HCT116 (cell line): ENCODE results near the gene IPO11. TPM values are rescaled to one million over a fixed set of nuclear protein-coding genes. Genes with fewer than 3 reads are reported as not detected.

Experiments used
- ATAC-seq: fragments of 200-7000 bp; cut with Tn5 transposase; 2 replicates; pipeline ENCODE4 v1.9.1; 2020; ENCODE audit warnings: mild to moderate bottlenecking, moderate library complexity
- BruUV-seq: library from RNA; stranded (reverse); fragments of 400-500 nt; replicated peaks from 2 replicates; lab custom pipeline; 2021; lab: Mats Ljungman, UMichigan
- CTCF ChIA-PET: fragments of 300-600 bp; sonication (Branson Sonifier 250); formaldehyde crosslinking; loops from one replicate; lab custom pipeline; 2021; ENCODE audit warnings: antibody characterized with exemption; lab: Charles Lee
- POLR2A ChIA-PET: fragments of 300-600, 350-600 bp; sonication (Branson Sonifier 250); formaldehyde crosslinking; loops from one replicate; lab custom pipeline; 2021; ENCODE audit warnings: antibody characterized with exemption; lab: Charles Lee
- RAD21 ChIA-PET, 2 experiments: fragments of 300-600 bp; sonication (Branson Sonifier 250); formaldehyde crosslinking; loops; one replicate each; lab custom pipeline; 2023; ENCODE audit warnings: low total read pairs in 2 of 2; ENCODE audit not compliant: uncharacterized antibody in 2 of 2, unreplicated experiment in 2 of 2, low non-redundant PET in 1 of 2; lab: Charles Lee
- DNase-seq: peaks from one replicate; pipeline ENCODE4 v3.0.0-alpha.2; 2010; ENCODE audit warnings: low read depth, low spot score
- H2AFZ ChIP-seq: fragments of 200-600 bp; shearing (Covaris generic), sonication (generic); 2 replicates; pipeline ENCODE4 v1.6.1; 2017; ENCODE audit warnings: low read depth, mixed run types, mixed read lengths, antibody characterized with exemption, low read length; ENCODE audit not compliant: poor library complexity, severe bottlenecking
- H3K27ac ChIP-seq: 2 replicates; pipeline ENCODE4 v1.5.1; 2012; ENCODE audit warnings: low read depth, low read length
- H3K27me3 ChIP-seq: fragments of 200-600 bp; sonication (generic); 2 replicates; pipeline ENCODE4 v1.6.1; 2016; ENCODE audit warnings: mixed run types, low read length, mixed read lengths; ENCODE audit not compliant: insufficient read depth
- H3K36me3 ChIP-seq, 2 experiments: fragments of 200-500 bp in 1 of 2; fragments of 200-600 bp in 1 of 2; sonication (Bioruptor generic) in 1 of 2; sonication (generic) in 1 of 2; 2 replicates each; pipeline versions ENCODE4 v1.5.1 to v1.6.1; 2014 to 2016; ENCODE audit warnings: low read length in 2 of 2, inconsistent platforms in 1 of 2, mixed read lengths in 1 of 2, mixed run types in 1 of 2; ENCODE audit not compliant: insufficient read depth in 2 of 2, control insufficient read depth in 1 of 2
- H3K4me1 ChIP-seq, 2 experiments: fragments of 200-600 bp in 1 of 2; sonication (generic) in 1 of 2; 2 replicates each; pipeline versions ENCODE4 v1.5.1 to v1.6.1; 2012 to 2017; ENCODE audit warnings: low read length in 2 of 2, inconsistent platforms in 1 of 2, mild to moderate bottlenecking in 1 of 2, mixed read lengths in 1 of 2, mixed run types in 1 of 2, moderate library complexity in 1 of 2; ENCODE audit not compliant: insufficient read depth in 2 of 2, control insufficient read depth in 1 of 2
- H3K4me2 ChIP-seq: fragments of 200-600 bp; sonication (generic); 2 replicates; pipeline ENCODE4 v1.6.1; 2017; ENCODE audit warnings: mixed run types, low read length, mixed read lengths
- H3K4me3 ChIP-seq, 2 experiments: fragments of 200-600 bp in 1 of 2; sonication (generic) in 1 of 2; replicated peaks in 1 of 2; 2 replicates each; pipeline ENCODE4 v1.5.1; 2011 to 2016; ENCODE audit warnings: low read length in 2 of 2, control low read depth in 1 of 2, low read depth in 1 of 2, mild to moderate bottlenecking in 1 of 2, mixed read lengths in 1 of 2, mixed run types in 1 of 2
- H3K79me2 ChIP-seq: fragments of 200-600 bp; sonication (generic); 2 replicates; pipeline ENCODE4 v1.6.1; 2017; ENCODE audit warnings: mild to moderate bottlenecking, mixed run types, low read length, moderate library complexity, mixed read lengths; ENCODE audit not compliant: insufficient read depth
- H3K9ac ChIP-seq: fragments of 200-600 bp; sonication (generic); 2 replicates; pipeline ENCODE4 v1.6.1; 2016; ENCODE audit warnings: low read length, mixed read lengths
- H3K9me2 ChIP-seq: fragments of 200-600 bp; sonication (generic), shearing (Covaris generic); 2 replicates; pipeline ENCODE4 v1.6.1; 2017; ENCODE audit warnings: mixed run types, mild to moderate bottlenecking, moderate library complexity; ENCODE audit not compliant: insufficient read depth
- H3K9me3 ChIP-seq, 2 experiments: fragments of 200-500 bp in 1 of 2; fragments of 200-600 bp in 1 of 2; sonication (Bioruptor generic) in 1 of 2; sonication (generic) in 1 of 2; 2 replicates each; pipeline ENCODE4 v1.6.1; 2014 to 2017; ENCODE audit warnings: low read length in 2 of 2, mixed read lengths in 2 of 2, inconsistent platforms in 1 of 2, low read depth in 1 of 2, mild to moderate bottlenecking in 1 of 2, mixed run types in 1 of 2, moderate library complexity in 1 of 2; ENCODE audit not compliant: control insufficient read depth in 1 of 2, insufficient read depth in 1 of 2
- H4K20me1 ChIP-seq: fragments of 200-600 bp; sonication (generic), shearing (Covaris generic); 2 replicates; pipeline ENCODE4 v1.6.1; 2017; ENCODE audit warnings: mixed run types, mild to moderate bottlenecking, moderate library complexity; ENCODE audit not compliant: insufficient read depth
- CEBPB ChIP-seq: IDR thresholded peaks from 2 replicates; pipeline ENCODE4 v1.6.1; 2012; ENCODE audit warnings: low read depth
- EGR1 ChIP-seq: IDR thresholded peaks from 2 replicates; pipeline ENCODE4 v1.6.1; 2012; ENCODE audit warnings: low read depth
- EZH2 ChIP-seq: fragments of 200-600 bp; sonication (generic); IDR thresholded peaks from 2 replicates; pipeline ENCODE4 v1.6.1; 2017; ENCODE audit warnings: antibody characterized with exemption, mixed run types
- REST ChIP-seq: IDR thresholded peaks from 2 replicates; pipeline ENCODE4 v1.6.1; 2012; ENCODE audit warnings: low read depth
- SIN3A ChIP-seq: IDR thresholded peaks from 2 replicates; pipeline ENCODE4 v1.6.1; 2012; ENCODE audit warnings: low read depth
- SP1 ChIP-seq: IDR thresholded peaks from 2 replicates; pipeline ENCODE4 v1.6.1; 2012; ENCODE audit warnings: low read depth
- YY1 ChIP-seq: IDR thresholded peaks from 2 replicates; pipeline ENCODE4 v1.6.1; 2011; ENCODE audit warnings: low read length, low read depth, moderate library complexity, mild to moderate bottlenecking; ENCODE audit not compliant: insufficient replicate concordance; ENCODE audit errors: extremely low read depth
- intact Hi-C: fragments of 100-400 bp; cut with micrococcal nuclease; formaldehyde crosslinking; loops from 2 replicates; pipeline ENCODE4 v1.10.0; 2022
- total RNA-seq: library from RNA; stranded (reverse); gene quantifications from one replicate; pipeline ENCODE4 v1.2.1, GENCODE V29; 2021; ENCODE audit not compliant: unreplicated experiment

Gene IPO11
- total RNA-seq, 1 experiment from 2014 or later = 55.1 TPM

GRCh38 chr5:62588668-62589067, 176.1 kb downstream of the IPO11 start:
- ChIA-PET CTCF (no interaction called here), RAD21 (no interaction called here), POLR2A (no interaction called here)
- intact Hi-C loops = no loop called here
- no peak overlapping the region for H3K9ac ChIP-seq
- H3K27ac ChIP-seq = no peak overlapping the region
- ATAC-seq = no peak
- no peak overlapping the region for H3K4me3 ChIP-seq
- DNase-seq = no peak
- no peaks in the 10 kb centered on the region for H3K9me2 ChIP-seq
- no peak overlapping the region for H3K4me2 ChIP-seq
- H3K36me3 ChIP-seq = no peaks in the 10 kb centered on the region; a peak in 1 of 4 replicates
- H3K79me2 ChIP-seq = no peaks in the 10 kb centered on the region
- peaks cover 0 to 6% of the 10 kb centered on the region in 2 experiments; a peak in 2 of 4 replicates for H3K4me1 ChIP-seq
- BruUV-seq = no TSS peak
- TF ChIP-seq EGR1 (no peak), SP1 (no peak), REST (no peak), SIN3A (no peak), EZH2 (no peak), YY1 (no peak), CEBPB (no peak)
- no peaks in the 10 kb centered on the region for H4K20me1 ChIP-seq
- no peaks in the 10 kb centered on the region for H3K27me3 ChIP-seq
- no peaks in the 10 kb centered on the region for H3K9me3 ChIP-seq
- no peak overlapping the region for H2AFZ ChIP-seq
